ENCODE measurements around the gene ZC3H12C. TPM values are rescaled to one million over a fixed set of nuclear protein-coding genes. Genes with fewer than 3 reads are reported as not detected.

ZC3H12C gene
- total RNA-seq, 1 donor from 2014 or later: 14.8 TPM

DNA sequence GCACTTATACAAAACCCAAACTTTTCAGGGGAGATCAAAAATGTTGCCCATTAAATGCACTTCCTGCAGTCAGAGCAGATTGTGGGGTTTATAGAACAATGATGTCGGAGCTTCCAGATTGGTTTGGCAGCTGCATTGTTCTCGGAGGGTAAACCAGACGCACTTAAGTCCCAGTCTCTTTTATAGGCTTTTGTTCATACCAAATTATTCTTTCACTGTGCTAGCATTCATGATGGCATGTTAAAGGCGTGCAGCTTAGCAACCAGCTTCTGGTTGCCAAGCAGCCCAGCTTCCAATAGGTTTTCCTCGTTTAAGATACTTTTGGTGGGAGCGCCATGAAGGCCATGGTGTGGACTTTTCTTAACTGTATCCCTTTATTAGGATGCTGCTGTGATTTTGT is 40.9 kb downstream of the ZC3H12C start:
- TF ChIP-seq CTCF (IDR thresholded peaks at IDR 0.05): no peak
- Histone ChIP-seq H3K4me3 (no peak overlapping the region), H3K27ac (no peak overlapping the region), H3K27me3 (no peaks in the 10 kb centered on the region), H3K4me1 (no peaks in the 10 kb centered on the region), H3K9me3 (no peaks in the 10 kb centered on the region), H3K36me3 (no peaks in the 10 kb centered on the region)
- intact Hi-C loops (cut with DNase I): no loop called here
- DNase-seq (no peak), ATAC-seq (no peak)

DNA sequence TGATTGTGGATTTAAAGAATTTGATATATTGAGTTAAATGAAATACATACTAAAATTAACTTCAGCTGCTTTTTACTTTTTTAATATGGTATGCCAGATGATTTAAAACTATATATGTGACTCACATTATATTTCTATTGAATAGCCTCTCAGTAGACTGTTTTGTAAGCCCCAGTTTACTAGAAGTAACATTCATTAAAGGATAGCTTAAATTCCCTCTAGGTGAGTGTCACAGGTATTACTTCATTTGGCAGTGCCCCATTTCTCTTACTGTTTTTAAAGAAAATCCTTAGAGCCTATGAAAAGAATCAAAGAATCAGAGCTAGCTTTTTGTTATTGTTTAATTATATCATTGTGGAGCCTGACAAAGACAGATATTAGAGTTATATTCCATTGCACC is 48.6 kb downstream of the ZC3H12C start:
- intact Hi-C loops (cut with DNase I): no loop called here
- no peaks in the 10 kb centered on the region for H3K27me3 ChIP-seq
- H3K4me3 ChIP-seq: no peak overlapping the region
- no peak overlapping the region for H3K27ac ChIP-seq
- no peaks in the 10 kb centered on the region for H3K4me1 ChIP-seq
- no peak for TF ChIP-seq CTCF (IDR thresholded peaks at IDR 0.05)
- H3K9me3 ChIP-seq: no peaks in the 10 kb centered on the region
- no peak for DNase-seq
- H3K36me3 ChIP-seq: no peaks in the 10 kb centered on the region
- no peak for ATAC-seq

- no peak for ATAC-seq
Measured at GRCh38 chr11:110147962-110148709, 54.9 kb downstream of the ZC3H12C start.

GRCh38 chr11:110148775-110149744 is 55.9 kb downstream of the ZC3H12C start:
- H3K36me3 ChIP-seq: no peaks in the 10 kb centered on the region
- no peaks in the 10 kb centered on the region for H3K27me3 ChIP-seq
- no peak for TF ChIP-seq CTCF (IDR thresholded peaks at IDR 0.05)
- no peaks in the 10 kb centered on the region for H3K9me3 ChIP-seq
- ATAC-seq (no peak), DNase-seq (no peak)
- H3K4me3 ChIP-seq: no peak overlapping the region
- H3K4me1 ChIP-seq: no peaks in the 10 kb centered on the region
- H3K27ac ChIP-seq: no peak overlapping the region
- intact Hi-C loops (cut with DNase I): no loop called here

More at GRCh38 chr11:110147962-110148709, 54.9 kb downstream of the ZC3H12C start:
- H3K27ac ChIP-seq: no peak overlapping the region
- no peaks in the 10 kb centered on the region for H3K27me3 ChIP-seq
- H3K9me3 ChIP-seq: no peaks in the 10 kb centered on the region
- no peak overlapping the region for H3K4me3 ChIP-seq
- no peaks in the 10 kb centered on the region for H3K4me1 ChIP-seq
- H3K36me3 ChIP-seq: no peaks in the 10 kb centered on the region
- TF ChIP-seq CTCF (IDR thresholded peaks at IDR 0.05): no peak
- no peak for DNase-seq
- intact Hi-C loops (cut with DNase I): no loop called here

DNA sequence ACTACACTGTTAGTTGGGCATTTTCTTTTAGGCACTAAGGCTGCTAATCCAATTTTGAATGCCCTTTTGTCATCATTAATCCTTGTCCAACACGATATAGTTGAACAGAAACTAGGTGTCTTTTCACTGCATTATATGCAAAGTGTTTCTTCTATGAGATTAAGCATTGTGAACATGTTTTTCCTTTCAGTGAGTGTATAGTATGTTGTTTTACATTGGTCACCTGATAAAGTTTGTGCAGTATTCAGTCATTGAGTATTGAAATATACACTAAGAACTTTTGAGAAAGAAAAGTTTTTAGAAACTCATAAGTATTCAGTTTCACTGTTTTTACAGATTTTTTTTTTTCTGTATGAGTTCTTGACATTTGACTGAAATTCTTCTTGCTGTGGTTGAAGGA is 59.0 kb downstream of the ZC3H12C start:
- Histone ChIP-seq H3K4me1 (no peaks in the 10 kb centered on the region), H3K27ac (no peak overlapping the region), H3K36me3 (no peaks in the 10 kb centered on the region), H3K27me3 (no peaks in the 10 kb centered on the region), H3K9me3 (no peaks in the 10 kb centered on the region), H3K4me3 (no peak overlapping the region)
- intact Hi-C loops (cut with DNase I): no loop called here
- no peak for TF ChIP-seq CTCF (IDR thresholded peaks at IDR 0.05)
- ATAC-seq (no peak), DNase-seq (no peak)

All from upper lobe of right lung (tissue), 1 donor.